HEK293 (cell line): ENCODE measurements around the gene GCH1.

Experiments
- CTCF ChIA-PET: fragments of 350-600 bp; formaldehyde crosslinking; extraction: SDS; loops from one replicate; lab custom pipeline; 2021; ENCODE audit warnings: antibody characterized with exemption; lab: Yijun Ruan, JAX
- POLR2A ChIA-PET: fragments of 300-600 bp; formaldehyde crosslinking; extraction: SDS; loops from one replicate; lab custom pipeline; 2020; ENCODE audit warnings: antibody characterized with exemption, inconsistent platforms; lab: Yijun Ruan, JAX
- H3K27ac ChIP-seq: fragments of 200-500 bp; sonication (Bioruptor generic); 2 replicates; pipeline ENCODE4 v1.5.1; 2014; ENCODE audit warnings: low read depth, low read length, control low read depth, inconsistent platforms; ENCODE audit errors: extremely low read depth
- H3K36me3 ChIP-seq, 2 experiments: fragments of 200-500 bp in 1 of 2; sonication (Bioruptor generic) in 1 of 2; 1 replicate in 1 of 2; 2 replicates in 1 of 2; pipeline ENCODE4 v1.5.1; 2014 to 2017; ENCODE audit warnings: inconsistent platforms in 2 of 2, low read length in 2 of 2; ENCODE audit not compliant: control insufficient read depth in 2 of 2, insufficient read depth in 1 of 2
- H3K4me1 ChIP-seq: fragments of 200-500 bp; sonication (Bioruptor generic); 2 replicates; pipeline ENCODE4 v1.5.1; 2014; ENCODE audit warnings: mild to moderate bottlenecking, low read length, inconsistent platforms; ENCODE audit not compliant: control insufficient read depth, insufficient read depth
- H3K4me3 ChIP-seq: 2 replicates; pipeline ENCODE4 v1.5.1; 2011; ENCODE audit warnings: low read depth, mild to moderate bottlenecking, control low read depth, low read length, moderate library complexity
- H3K9me3 ChIP-seq: fragments of 200-500 bp; sonication (Bioruptor generic); 2 replicates; pipeline ENCODE4 v1.5.1; 2014; ENCODE audit warnings: low read depth, low read length, inconsistent platforms; ENCODE audit not compliant: control insufficient read depth, insufficient read depth
- IKZF3 ChIP-seq: fragments of 450-650 bp; IDR thresholded peaks from 2 replicates; pipeline ENCODE4 v1.5.0; 2018; ENCODE audit warnings: missing biosample characterization, mild to moderate bottlenecking, missing genetic modification characterization, moderate library complexity
- KLF9 ChIP-seq: fragments of 450-650 bp; formaldehyde crosslinking; IDR thresholded peaks from 2 replicates; pipeline ENCODE4 v1.5.1; 2016; ENCODE audit warnings: missing biosample characterization, missing genetic modification characterization, low read depth
- PRDM4 ChIP-seq: fragments of 450-650 bp; formaldehyde crosslinking; IDR thresholded peaks from 2 replicates; pipeline ENCODE4 v1.5.1; 2017; ENCODE audit warnings: missing biosample characterization, missing genetic modification characterization
- SP3 ChIP-seq: fragments of 450-650 bp; formaldehyde crosslinking; IDR thresholded peaks from 2 replicates; pipeline ENCODE4 v1.5.1; 2016; ENCODE audit warnings: missing biosample characterization, missing genetic modification characterization
- YY2 ChIP-seq: fragments of 450-650 bp; formaldehyde crosslinking; IDR thresholded peaks from 2 replicates; pipeline ENCODE4 v1.5.1; 2016; ENCODE audit warnings: missing biosample characterization, missing genetic modification characterization
- ZBTB1 ChIP-seq: fragments of 450-650 bp; formaldehyde crosslinking; IDR thresholded peaks from 2 replicates; pipeline ENCODE4 v1.5.1; 2016; ENCODE audit warnings: missing biosample characterization, missing genetic modification characterization
- ZBTB17 ChIP-seq: fragments of 450-650 bp; formaldehyde crosslinking; IDR thresholded peaks from 2 replicates; pipeline ENCODE4 v1.5.1; 2016; ENCODE audit warnings: missing biosample characterization, missing genetic modification characterization
- ZBTB26 ChIP-seq: fragments of 450-650 bp; formaldehyde crosslinking; optimal IDR thresholded peaks from 2 replicates; pipeline ENCODE3; 2016; ENCODE audit warnings: missing biosample characterization, mild to moderate bottlenecking, missing genetic modification characterization
- ZFP3 ChIP-seq: fragments of 450-650 bp; formaldehyde crosslinking; IDR thresholded peaks from 2 replicates; pipeline ENCODE4 v1.5.1; 2016; ENCODE audit warnings: low read depth, missing biosample characterization, missing genetic modification characterization
- ZFP37 ChIP-seq: fragments of 450-650 bp; formaldehyde crosslinking; IDR thresholded peaks from 2 replicates; pipeline ENCODE4 v1.5.1; 2016; ENCODE audit warnings: missing biosample characterization, missing genetic modification characterization
- ZNF169 ChIP-seq: fragments of 450-650 bp; formaldehyde crosslinking; IDR thresholded peaks from 2 replicates; pipeline ENCODE4 v1.5.1; 2016; ENCODE audit warnings: missing biosample characterization, missing genetic modification characterization
- ZNF175 ChIP-seq: fragments of 450-650 bp; formaldehyde crosslinking; IDR thresholded peaks from 2 replicates; pipeline ENCODE4 v1.5.1; 2016; ENCODE audit warnings: missing biosample characterization, missing genetic modification characterization
- ZNF23 ChIP-seq: fragments of 450-650 bp; formaldehyde crosslinking; IDR thresholded peaks from 2 replicates; pipeline ENCODE4 v1.5.1; 2016; ENCODE audit warnings: missing biosample characterization, missing genetic modification characterization, borderline replicate concordance
- ZNF292 ChIP-seq: fragments of 450-650 bp; formaldehyde crosslinking; IDR thresholded peaks from 2 replicates; pipeline ENCODE4 v1.5.1; 2016; ENCODE audit warnings: low read depth, missing biosample characterization, missing genetic modification characterization, borderline replicate concordance
- ZNF324 ChIP-seq: fragments of 450-650 bp; formaldehyde crosslinking; IDR thresholded peaks from 2 replicates; pipeline ENCODE4 v1.5.1; 2016; ENCODE audit warnings: missing biosample characterization, missing genetic modification characterization
- ZNF544 ChIP-seq: fragments of 450-650 bp; formaldehyde crosslinking; IDR thresholded peaks from 2 replicates; pipeline ENCODE4 v1.5.0; 2017; ENCODE audit warnings: missing biosample characterization, missing genetic modification characterization
- ZNF555 ChIP-seq: fragments of 450-650 bp; formaldehyde crosslinking; conservative IDR thresholded peaks from 2 replicates; pipeline ENCODE4 v1.5.1; 2017; ENCODE audit warnings: missing biosample characterization, mild to moderate bottlenecking, missing genetic modification characterization, inconsistent platforms
- ZNF560 ChIP-seq: fragments of 450-650 bp; formaldehyde crosslinking; IDR thresholded peaks from 2 replicates; pipeline ENCODE4 v1.5.1; 2017; ENCODE audit warnings: missing biosample characterization, missing genetic modification characterization, borderline replicate concordance
- ZNF621 ChIP-seq: fragments of 450-650 bp; formaldehyde crosslinking; IDR thresholded peaks from 2 replicates; pipeline ENCODE4 v1.5.1; 2017; ENCODE audit warnings: missing biosample characterization, missing genetic modification characterization
- ZNF626 ChIP-seq: fragments of 450-650 bp; sonication (Bioruptor Pico); formaldehyde crosslinking; IDR thresholded peaks from 2 replicates; pipeline ENCODE4 v1.5.1; 2018; ENCODE audit warnings: missing biosample characterization, missing genetic modification characterization, inconsistent platforms
- ZNF629 ChIP-seq: fragments of 450-650 bp; formaldehyde crosslinking; IDR thresholded peaks from 2 replicates; pipeline ENCODE4 v1.5.1; 2017; ENCODE audit warnings: missing biosample characterization, missing genetic modification characterization
- ZNF785 ChIP-seq: fragments of 450-650 bp; formaldehyde crosslinking; IDR thresholded peaks from 2 replicates; pipeline ENCODE4 v1.5.1; 2016; ENCODE audit warnings: missing biosample characterization, missing genetic modification characterization
- ZNF791 ChIP-seq: fragments of 450-650 bp; formaldehyde crosslinking; IDR thresholded peaks from 2 replicates; pipeline ENCODE4 v1.5.1; 2016; ENCODE audit warnings: missing biosample characterization, missing genetic modification characterization
- ZSCAN16 ChIP-seq: fragments of 450-650 bp; formaldehyde crosslinking; IDR thresholded peaks from 2 replicates; pipeline ENCODE4 v1.5.1; 2016; ENCODE audit warnings: missing biosample characterization, missing genetic modification characterization
- ZSCAN30 ChIP-seq: fragments of 450-650 bp; IDR thresholded peaks from 2 replicates; pipeline ENCODE4 v1.5.1; 2018; ENCODE audit warnings: missing biosample characterization, mild to moderate bottlenecking, missing genetic modification characterization, moderate library complexity
- TF ChIP-seq, protein P1 (sequence below): fragments of 450-650 bp; formaldehyde crosslinking; IDR thresholded peaks from 2 replicates; pipeline ENCODE4 v1.5.1; 2016; ENCODE audit warnings: missing biosample characterization, missing genetic modification characterization, low read depth
- TF ChIP-seq, protein P2 (sequence below): fragments of 450-650 bp; formaldehyde crosslinking; IDR thresholded peaks from 2 replicates; pipeline ENCODE4 v1.5.1; 2016; ENCODE audit warnings: missing biosample characterization, missing genetic modification characterization

The GCH1 gene

GRCh38 chr14:54870154-54871090 lies 32.2 kb downstream of the GCH1 start (continued):
- 0 out of 2 replicates have a peak, but pooled peaks have one; percentile 16 for TF ChIP-seq PRDM4
- 0 out of 2 replicates have a peak, but pooled peaks have one; percentile 15 for TF ChIP-seq ZNF324 (tag by site-specific recombination)
- peak; percentile 26; the same call in 1 of the 2 replicates for TF ChIP-seq ZBTB17 (tag by site-specific recombination)
- peak; percentile 39 for TF ChIP-seq SP3 (tag by site-specific recombination)
- peak; percentile 58; the same call in 1 of the 2 replicates for TF ChIP-seq KLF9 (tag by site-specific recombination)
- peak; percentile 13 for TF ChIP-seq ZBTB26 (tag by site-specific recombination)
- TF ChIP-seq YY2, result peak; percentile 41; the same call in 1 of the 2 replicates
- TF ChIP-seq IKZF3, result peak; percentile 58
- TF ChIP-seq ZSCAN30 (tag by site-specific recombination), result 0 out of 2 replicates have a peak, but pooled peaks have one; percentile 34
- TF ChIP-seq, all 188 proteins: peak for 29; not testable (repeated sequence) for 159

DNA sequence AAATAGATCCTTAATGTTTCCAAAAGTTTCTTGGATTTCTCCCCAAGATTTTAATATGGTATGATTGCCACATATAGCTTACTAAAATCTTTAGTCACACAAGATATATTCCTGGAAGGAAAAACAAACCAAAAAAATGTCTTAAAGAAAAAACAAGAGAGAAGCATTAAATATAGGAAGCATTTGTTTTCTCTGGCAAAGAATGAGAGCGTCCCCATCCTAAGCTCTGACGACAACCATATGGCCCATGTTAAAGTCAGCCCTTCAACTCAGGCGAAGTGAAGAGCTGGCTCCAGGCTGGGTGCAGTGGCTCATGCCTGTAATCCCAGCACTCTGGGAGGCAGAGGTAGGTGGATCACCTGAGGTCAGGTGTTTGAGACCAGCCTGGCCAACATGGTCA lies 35.6 kb downstream of the GCH1 start:
- no peak for TF ChIP-seq ZNF169
- TF ChIP-seq ZNF629 (tag by site-specific recombination), result no peak
- TF ChIP-seq ZNF544 (tag by site-specific recombination), result no peak
- no peak for TF ChIP-seq ZFP37 (tag by site-specific recombination)
- no peak for TF ChIP-seq ZNF292
- no peak for TF ChIP-seq ZNF626 (tag by site-specific recombination)
- TF ChIP-seq, protein P1, sequence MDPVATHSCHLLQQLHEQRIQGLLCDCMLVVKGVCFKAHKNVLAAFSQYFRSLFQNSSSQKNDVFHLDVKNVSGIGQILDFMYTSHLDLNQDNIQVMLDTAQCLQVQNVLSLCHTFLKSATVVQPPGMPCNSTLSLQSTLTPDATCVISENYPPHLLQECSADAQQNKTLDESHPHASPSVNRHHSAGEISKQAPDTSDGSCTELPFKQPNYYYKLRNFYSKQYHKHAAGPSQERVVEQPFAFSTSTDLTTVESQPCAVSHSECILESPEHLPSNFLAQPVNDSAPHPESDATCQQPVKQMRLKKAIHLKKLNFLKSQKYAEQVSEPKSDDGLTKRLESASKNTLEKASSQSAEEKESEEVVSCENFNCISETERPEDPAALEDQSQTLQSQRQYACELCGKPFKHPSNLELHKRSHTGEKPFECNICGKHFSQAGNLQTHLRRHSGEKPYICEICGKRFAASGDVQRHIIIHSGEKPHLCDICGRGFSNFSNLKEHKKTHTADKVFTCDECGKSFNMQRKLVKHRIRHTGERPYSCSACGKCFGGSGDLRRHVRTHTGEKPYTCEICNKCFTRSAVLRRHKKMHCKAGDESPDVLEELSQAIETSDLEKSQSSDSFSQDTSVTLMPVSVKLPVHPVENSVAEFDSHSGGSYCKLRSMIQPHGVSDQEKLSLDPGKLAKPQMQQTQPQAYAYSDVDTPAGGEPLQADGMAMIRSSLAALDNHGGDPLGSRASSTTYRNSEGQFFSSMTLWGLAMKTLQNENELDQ (tag by site-specific recombination), result no peak
- no peak for TF ChIP-seq ZNF621 (tag by site-specific recombination)
- TF ChIP-seq ZNF560 (tag by site-specific recombination), result no peak
- TF ChIP-seq ZBTB1 (tag by site-specific recombination), result no peak
- TF ChIP-seq ZSCAN16 (tag by site-specific recombination), result no peak
- TF ChIP-seq ZNF555, result no peak
- no peak for TF ChIP-seq ZNF791
- TF ChIP-seq ZNF175 (tag by site-specific recombination), result no peak
- no peak for TF ChIP-seq ZFP3 (tag by site-specific recombination)
- TF ChIP-seq ZNF23, result no peak
- TF ChIP-seq ZNF785, result no peak
- TF ChIP-seq, protein P2, sequence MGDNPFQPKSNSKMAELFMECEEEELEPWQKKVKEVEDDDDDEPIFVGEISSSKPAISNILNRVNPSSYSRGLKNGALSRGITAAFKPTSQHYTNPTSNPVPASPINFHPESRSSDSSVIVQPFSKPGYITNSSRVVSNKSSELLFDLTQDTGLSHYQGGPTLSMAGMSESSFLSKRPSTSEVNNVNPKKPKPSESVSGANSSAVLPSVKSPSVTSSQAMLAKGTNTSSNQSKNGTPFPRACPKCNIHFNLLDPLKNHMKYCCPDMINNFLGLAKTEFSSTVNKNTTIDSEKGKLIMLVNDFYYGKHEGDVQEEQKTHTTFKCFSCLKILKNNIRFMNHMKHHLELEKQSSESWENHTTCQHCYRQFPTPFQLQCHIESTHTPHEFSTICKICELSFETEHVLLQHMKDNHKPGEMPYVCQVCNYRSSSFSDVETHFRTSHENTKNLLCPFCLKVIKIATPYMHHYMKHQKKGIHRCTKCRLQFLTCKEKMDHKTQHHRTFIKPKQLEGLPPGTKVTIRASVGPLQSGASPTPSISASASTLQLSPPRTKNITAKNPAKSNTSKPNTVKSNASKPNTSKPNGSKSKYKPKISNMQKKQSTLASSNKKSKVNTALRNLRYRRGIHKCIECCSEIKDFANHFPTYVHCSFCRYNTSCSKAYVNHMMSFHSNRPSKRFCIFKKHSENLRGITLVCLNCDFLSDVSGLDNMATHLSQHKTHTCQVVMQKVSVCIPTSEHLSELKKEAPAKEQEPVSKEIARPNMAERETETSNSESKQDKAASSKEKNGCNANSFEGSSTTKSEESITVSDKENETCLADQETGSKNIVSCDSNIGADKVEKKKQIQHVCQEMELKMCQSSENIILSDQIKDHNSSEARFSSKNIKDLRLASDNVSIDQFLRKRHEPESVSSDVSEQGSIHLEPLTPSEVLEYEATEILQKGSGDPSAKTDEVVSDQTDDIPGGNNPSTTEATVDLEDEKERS (tag by site-specific recombination), result no peak
- CTCF ChIA-PET, result no interaction called here
- Histone ChIP-seq H3K4me3 (no peak overlapping the region), H3K4me1 (0 out of 2 replicates have a peak, but pooled peaks cover 3% of the 10 kb centered on the region), H3K9me3 (no peaks in the 10 kb centered on the region), H3K27ac (no peak overlapping the region), H3K36me3 (no peaks in the 10 kb centered on the region; a peak in 1 of 3 replicates)
- POLR2A ChIA-PET, result no interaction called here
